Thoracic aorta (tissue), 2 donors: ENCODE measurements around the gene EN1. TPM values are rescaled to one million over a fixed set of nuclear protein-coding genes. Genes with fewer than 3 reads are reported as not detected.

Source experiments
- ATAC-seq: fragments of 150-250 bp; one replicate; pipeline ENCODE4 v1.8.0; 2017; ENCODE audit warnings: low read depth; ENCODE audit not compliant: insufficient number of reproducible peaks, low FRiP score
- DNase-seq: peaks from one replicate; pipeline ENCODE4 v3.0.0-alpha.2; 2020; ENCODE audit warnings: low spot score
- H3K27ac ChIP-seq, 2 donors: fragments of 200-600 bp; sonication (generic); 1 replicate in 1 of 2; 2 replicates in 1 of 2; pipeline ENCODE4 v1.5.1; 2016; ENCODE audit warnings: mild to moderate bottlenecking in 2 of 2, moderate library complexity in 2 of 2
- H3K27me3 ChIP-seq: fragments of 200-600 bp; sonication (generic); replicated peaks from 2 replicates; pipeline ENCODE4 v1.6.0; 2016; ENCODE audit warnings: mild to moderate bottlenecking; ENCODE audit not compliant: insufficient read depth
- H3K36me3 ChIP-seq: fragments of 200-600 bp; sonication (generic); one replicate; pipeline ENCODE4 v1.5.1; 2016
- H3K4me1 ChIP-seq, 2 donors: fragments of 200-600 bp; sonication (generic); 1 replicate in 1 of 2; 2 replicates in 1 of 2; pipeline versions ENCODE4 v1.5.1 to v1.6.0; 2016; ENCODE audit warnings: low read depth in 2 of 2, mild to moderate bottlenecking in 1 of 2; ENCODE audit not compliant: control insufficient read depth in 1 of 2
- H3K4me3 ChIP-seq: fragments of 200-600 bp; sonication (generic); 2 replicates; pipeline ENCODE4 v1.5.1; 2016; ENCODE audit warnings: mild to moderate bottlenecking
- H3K9me3 ChIP-seq: fragments of 200-600 bp; sonication (generic); 2 replicates; pipeline ENCODE4 v1.5.1; 2016
- total RNA-seq, 2 donors: library from RNA; depleted of rRNA; stranded (reverse); fragments of >200 nt; gene quantifications; one replicate each; pipeline versions ENCODE4 v1.1.0 to v1.2.3, GENCODE V29; 2016
- TF ChIP-seq, protein P1 (sequence below): fragments of 200-600 bp; sonication (generic); IDR thresholded peaks from one replicate; pipeline ENCODE4 v1.5.1; 2019; ENCODE audit warnings: antibody characterized with exemption

The EN1 gene
- total RNA-seq, 2 donors from 2014 or later: not detected

DNA sequence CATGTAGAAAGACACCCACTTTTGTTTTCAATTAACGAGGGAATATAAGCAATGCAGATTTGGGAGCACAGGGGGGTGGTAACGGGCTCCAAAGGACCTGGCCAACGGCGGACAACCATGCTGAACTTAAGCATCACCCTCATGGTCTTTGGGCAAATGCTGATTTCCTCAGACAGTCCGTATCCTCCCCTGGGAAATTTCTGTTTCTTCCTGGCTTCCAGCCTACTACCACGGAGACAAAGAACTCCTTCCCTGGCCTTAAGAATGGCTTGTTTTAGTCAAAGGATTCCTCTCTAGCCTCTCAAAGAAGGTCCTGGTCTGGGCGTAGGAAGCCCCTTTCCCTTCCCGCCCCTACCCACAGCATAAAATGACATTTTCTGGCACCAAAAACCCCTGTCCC lies 34.3 kb downstream of the EN1 start:
- TF ChIP-seq, protein P1, sequence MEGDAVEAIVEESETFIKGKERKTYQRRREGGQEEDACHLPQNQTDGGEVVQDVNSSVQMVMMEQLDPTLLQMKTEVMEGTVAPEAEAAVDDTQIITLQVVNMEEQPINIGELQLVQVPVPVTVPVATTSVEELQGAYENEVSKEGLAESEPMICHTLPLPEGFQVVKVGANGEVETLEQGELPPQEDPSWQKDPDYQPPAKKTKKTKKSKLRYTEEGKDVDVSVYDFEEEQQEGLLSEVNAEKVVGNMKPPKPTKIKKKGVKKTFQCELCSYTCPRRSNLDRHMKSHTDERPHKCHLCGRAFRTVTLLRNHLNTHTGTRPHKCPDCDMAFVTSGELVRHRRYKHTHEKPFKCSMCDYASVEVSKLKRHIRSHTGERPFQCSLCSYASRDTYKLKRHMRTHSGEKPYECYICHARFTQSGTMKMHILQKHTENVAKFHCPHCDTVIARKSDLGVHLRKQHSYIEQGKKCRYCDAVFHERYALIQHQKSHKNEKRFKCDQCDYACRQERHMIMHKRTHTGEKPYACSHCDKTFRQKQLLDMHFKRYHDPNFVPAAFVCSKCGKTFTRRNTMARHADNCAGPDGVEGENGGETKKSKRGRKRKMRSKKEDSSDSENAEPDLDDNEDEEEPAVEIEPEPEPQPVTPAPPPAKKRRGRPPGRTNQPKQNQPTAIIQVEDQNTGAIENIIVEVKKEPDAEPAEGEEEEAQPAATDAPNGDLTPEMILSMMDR: no peak
- H3K36me3 ChIP-seq: no peaks in the 10 kb centered on the region
- H3K9me3 ChIP-seq: no peaks in the 10 kb centered on the region
- no peak overlapping the region for H3K4me3 ChIP-seq
- no peaks in the 10 kb centered on the region for H3K27me3 ChIP-seq
- DNase-seq: no peak
- no peak for ATAC-seq
- H3K27ac ChIP-seq: no peak overlapping the region
- no peaks in the 10 kb centered on the region for H3K4me1 ChIP-seq

DNA sequence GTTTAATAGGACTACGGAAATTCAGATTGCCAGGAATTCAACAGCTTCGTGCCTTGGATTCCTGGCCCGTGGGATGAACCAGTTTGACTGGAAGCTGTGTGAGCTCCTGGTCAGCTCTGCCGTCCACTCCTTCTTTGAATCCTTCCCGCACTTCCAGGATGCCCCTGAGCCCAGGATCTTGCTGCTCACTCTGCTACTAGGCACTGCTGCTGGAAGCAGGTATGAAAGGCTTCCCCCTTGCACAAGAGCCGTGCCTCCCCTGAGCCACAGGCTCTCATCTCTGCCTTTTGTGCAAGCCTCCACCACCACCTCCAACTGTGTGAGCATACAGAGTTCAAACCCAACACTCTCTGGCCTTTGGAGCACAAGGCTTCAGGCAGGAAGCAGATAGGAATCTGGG lies 34.9 kb downstream of the EN1 start:
- no peak overlapping the region for H3K4me3 ChIP-seq
- H3K27me3 ChIP-seq: no peaks in the 10 kb centered on the region
- no peaks in the 10 kb centered on the region for H3K36me3 ChIP-seq
- TF ChIP-seq, protein P1: no peak
- no peak overlapping the region for H3K27ac ChIP-seq
- no peaks in the 10 kb centered on the region for H3K4me1 ChIP-seq
- DNase-seq: no peak
- H3K9me3 ChIP-seq: no peaks in the 10 kb centered on the region
- no peak for ATAC-seq

DNA sequence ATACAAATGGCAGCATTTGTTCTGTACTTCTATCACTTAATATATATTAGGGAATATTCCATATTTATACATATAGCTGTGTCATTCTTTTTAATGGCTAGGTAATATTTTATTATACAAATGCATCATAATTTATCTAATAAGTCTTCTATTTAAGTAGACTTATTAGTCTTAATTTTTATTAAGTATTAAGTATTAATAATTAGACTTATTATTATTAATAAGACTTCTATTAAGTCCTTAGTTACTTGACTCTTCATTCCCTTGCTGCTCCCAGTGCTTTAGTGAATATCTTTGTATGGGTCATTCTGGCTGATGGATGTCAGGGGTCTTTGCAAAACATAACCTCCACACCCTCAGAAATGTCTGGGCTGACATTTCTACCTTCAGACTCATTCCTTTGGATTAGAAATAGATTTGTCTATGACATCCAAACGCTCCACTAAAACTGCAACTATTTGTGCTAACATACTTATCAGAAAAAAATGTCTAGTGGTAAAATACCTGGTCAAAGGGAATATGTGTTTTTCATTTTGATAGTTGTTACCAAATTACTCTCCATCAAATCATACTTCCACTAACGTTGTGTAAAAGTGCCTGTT lies 35.8 kb downstream of the EN1 start:
- H3K27me3 ChIP-seq: no peaks in the 10 kb centered on the region
- no peaks in the 10 kb centered on the region for H3K9me3 ChIP-seq
- no peaks in the 10 kb centered on the region for H3K4me1 ChIP-seq
- H3K27ac ChIP-seq: no peak overlapping the region
- no peak for DNase-seq
- TF ChIP-seq, protein P1: no peak
- no peaks in the 10 kb centered on the region for H3K36me3 ChIP-seq
- H3K4me3 ChIP-seq: no peak overlapping the region
- no peak for ATAC-seq

DNA sequence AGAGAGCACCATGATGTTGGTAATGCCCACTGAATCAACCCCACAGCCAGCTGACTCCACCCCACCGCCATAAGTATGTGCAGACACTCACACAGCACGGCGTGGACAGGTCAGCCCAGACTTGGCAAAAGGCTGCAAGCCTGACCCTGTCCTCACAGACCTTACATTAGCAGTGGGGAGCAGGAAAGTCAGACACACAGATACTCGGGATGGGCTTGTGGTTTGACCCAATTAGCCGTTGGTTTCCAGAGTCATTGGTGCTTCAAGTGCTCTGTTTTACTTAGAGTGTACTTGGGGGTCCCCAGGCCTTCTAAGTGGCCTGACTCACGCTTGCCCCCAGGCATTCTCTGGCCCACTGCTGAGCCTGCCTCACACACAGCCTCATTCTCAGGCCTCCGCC lies 36.7 kb downstream of the EN1 start:
- Histone ChIP-seq H3K9me3 (no peaks in the 10 kb centered on the region), H3K27me3 (no peaks in the 10 kb centered on the region)
- no peak for ATAC-seq

DNA sequence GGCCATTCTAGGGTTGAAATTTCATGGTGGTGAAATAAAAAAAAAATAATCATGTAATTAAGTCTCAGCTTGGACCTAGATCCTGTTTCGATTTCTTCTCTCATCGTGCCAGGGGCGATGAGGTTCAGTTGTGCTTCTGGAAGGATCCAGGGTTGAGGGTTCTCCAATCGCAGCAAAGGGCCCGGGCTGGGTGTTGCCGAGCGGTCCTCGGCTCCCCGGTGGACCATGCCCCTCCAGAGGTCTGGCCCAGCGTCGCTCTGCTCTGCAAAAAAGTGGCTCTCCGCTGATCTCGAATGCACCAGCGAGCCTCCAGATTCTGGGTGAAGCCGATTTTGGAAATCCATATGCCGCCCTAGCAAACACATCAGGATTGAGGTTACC lies 39.0 kb downstream of the EN1 start:
- no peak for ATAC-seq
- Histone ChIP-seq H3K4me3 (peak overlapping the region; percentile 30), H3K27ac (no peak overlapping the region), H3K27me3 (no peaks in the 10 kb centered on the region), H3K4me1 (no peaks in the 10 kb centered on the region), H3K9me3 (no peaks in the 10 kb centered on the region), H3K36me3 (no peaks in the 10 kb centered on the region)
- no peak for DNase-seq
- TF ChIP-seq, protein P1: no peak

More for the DNA sequence above, 36.7 kb downstream of the EN1 start:
- DNase-seq: no peak
- H3K4me3 ChIP-seq: no peak overlapping the region
- H3K4me1 ChIP-seq: no peaks in the 10 kb centered on the region
- H3K36me3 ChIP-seq: no peaks in the 10 kb centered on the region
- no peak overlapping the region for H3K27ac ChIP-seq
- TF ChIP-seq, protein P1: no peak
